Measurements from ENCODE around the gene PYY. TPM values are rescaled to one million over a fixed set of nuclear protein-coding genes. Genes with fewer than 3 reads are reported as not detected.

The PYY gene
- total RNA-seq, 1 experiment from 2014 or later: 2.0 TPM

DNA sequence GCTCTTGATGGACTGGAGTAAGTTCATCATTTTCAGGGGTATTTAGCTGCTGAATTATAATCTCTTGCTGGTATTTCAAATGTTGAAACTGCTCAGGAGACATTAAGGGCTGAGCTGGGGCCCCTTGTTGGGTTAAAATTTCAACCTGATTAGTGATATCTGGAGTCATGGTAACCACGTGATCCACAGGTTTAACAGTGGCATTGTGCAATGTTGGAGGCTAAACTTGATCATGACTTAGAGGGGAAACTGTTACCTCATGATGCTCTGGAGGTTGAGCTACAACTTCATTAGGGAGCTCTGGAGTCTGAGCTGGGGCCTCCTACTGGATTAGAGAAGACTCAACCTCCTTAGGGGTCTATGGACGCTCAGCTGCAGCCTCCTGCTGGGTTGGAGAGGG, 29.2 kb downstream of the PYY start:
- Histone ChIP-seq H3K4ac (ENCODE audit: low read depth, low read length) (no peak overlapping the region), H4K5ac (ENCODE audit: insufficient read length, low read depth, low read length) (no peak overlapping the region), H3K4me2 (ENCODE audit: insufficient read depth, insufficient read length, low read length) (no peak overlapping the region), H4K91ac (ENCODE audit: insufficient read length, low read depth, low read length) (no peak overlapping the region), H2BK20ac (ENCODE audit: low read depth, low read length, poor library complexity, severe bottlenecking) (no peak overlapping the region), H4K8ac (replicated peaks; ENCODE audit: insufficient read length, low read depth, low read length) (no peak overlapping the region), H3K79me1 (ENCODE audit: insufficient read depth, low read depth, low read length, poor library complexity, severe bottlenecking) (no peaks in the 10 kb centered on the region), H3K23ac (ENCODE audit: insufficient read length, low read depth, low read length) (no peak overlapping the region), H2AFZ (ENCODE audit: low read length) (no peak overlapping the region), H2BK5ac (ENCODE audit: insufficient read length, low read length) (no peak overlapping the region), H3T11ph (ENCODE audit: low read length) (no peak overlapping the region), H3K9me3 (ENCODE audit: control insufficient read depth, low read depth, low read length) (no peaks in the 10 kb centered on the region), H3K56ac (ENCODE audit: insufficient read length, low read depth, low read length) (no peak overlapping the region), H3K27ac (ENCODE audit: insufficient read length, low read depth, low read length) (no peak overlapping the region), H3K4me1 (ENCODE audit: insufficient read depth, low read length) (no peaks in the 10 kb centered on the region), H3K27me3 (ENCODE audit: insufficient read depth, low read length) (no peaks in the 10 kb centered on the region; the same call in 1 of the 2 replicates), H3K14ac (ENCODE audit: insufficient read depth, low read length) (no peak overlapping the region), H3K23me2 (ENCODE audit: insufficient read length, low read depth, low read length, poor library complexity, severe bottlenecking) (no peaks in the 10 kb centered on the region), H3K18ac (ENCODE audit: insufficient read length, low read depth, low read length) (no peak overlapping the region), H2BK12ac (ENCODE audit: insufficient read length, low read depth, low read length) (no peak overlapping the region), H4K20me1 (ENCODE audit: control insufficient read depth, insufficient read depth, insufficient read length) (no peaks in the 10 kb centered on the region), H2BK120ac (ENCODE audit: low read depth, low read length, poor library complexity, severe bottlenecking) (no peak overlapping the region), H3K79me2 (ENCODE audit: insufficient read depth, low read length) (no peaks in the 10 kb centered on the region), H2AK5ac (ENCODE audit: insufficient read length, low read length) (no peak overlapping the region), H3K9ac (ENCODE audit: extremely low read depth, insufficient read length, low read length) (no peak overlapping the region), H2BK15ac (ENCODE audit: low read depth, low read length) (no peak overlapping the region)
- no peak overlapping the region for H3K27ac Mint-ChIP-seq
- H3K4me1 Mint-ChIP-seq: peaks cover 10 to 15% of the 10 kb centered on the region in 2 experiments
- no peaks in the 10 kb centered on the region for H3K36me3 Mint-ChIP-seq (ENCODE audit: insufficient read depth in 1 of 3, low read depth in 3 of 3)
- H3K9me3 Mint-ChIP-seq: peaks cover 0 to 3% of the 10 kb centered on the region in 2 experiments; a peak in 1 of 5 replicates
- no peak for DNase-seq
- H3K27me3 Mint-ChIP-seq (ENCODE audit: low read depth): peaks cover 51% of the 10 kb centered on the region
- WGBS (ENCODE audit: extremely low coverage, insufficient read length, low lambda C conversion rate): no CpG with 5 or more reads among the region's 2 CpGs
- TF ChIP-seq, protein P1, sequence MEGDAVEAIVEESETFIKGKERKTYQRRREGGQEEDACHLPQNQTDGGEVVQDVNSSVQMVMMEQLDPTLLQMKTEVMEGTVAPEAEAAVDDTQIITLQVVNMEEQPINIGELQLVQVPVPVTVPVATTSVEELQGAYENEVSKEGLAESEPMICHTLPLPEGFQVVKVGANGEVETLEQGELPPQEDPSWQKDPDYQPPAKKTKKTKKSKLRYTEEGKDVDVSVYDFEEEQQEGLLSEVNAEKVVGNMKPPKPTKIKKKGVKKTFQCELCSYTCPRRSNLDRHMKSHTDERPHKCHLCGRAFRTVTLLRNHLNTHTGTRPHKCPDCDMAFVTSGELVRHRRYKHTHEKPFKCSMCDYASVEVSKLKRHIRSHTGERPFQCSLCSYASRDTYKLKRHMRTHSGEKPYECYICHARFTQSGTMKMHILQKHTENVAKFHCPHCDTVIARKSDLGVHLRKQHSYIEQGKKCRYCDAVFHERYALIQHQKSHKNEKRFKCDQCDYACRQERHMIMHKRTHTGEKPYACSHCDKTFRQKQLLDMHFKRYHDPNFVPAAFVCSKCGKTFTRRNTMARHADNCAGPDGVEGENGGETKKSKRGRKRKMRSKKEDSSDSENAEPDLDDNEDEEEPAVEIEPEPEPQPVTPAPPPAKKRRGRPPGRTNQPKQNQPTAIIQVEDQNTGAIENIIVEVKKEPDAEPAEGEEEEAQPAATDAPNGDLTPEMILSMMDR (conservative IDR thresholded peaks at IDR 0.05): no peak
- H3K4me3 Mint-ChIP-seq: no peak overlapping the region

Measured in H9 (cell line).